Common myeloid progenitor, CD34-positive (primary cell): ENCODE measurements around the gene SEC23IP. TPM values are rescaled to one million over a fixed set of nuclear protein-coding genes. Genes with fewer than 3 reads are reported as not detected.

ENCODE experiments used
- CTCF ChIA-PET: fragments of 350-600 bp; sonication (Branson Sonifier 250); formaldehyde crosslinking; loops from one replicate; lab custom pipeline; 2021; ENCODE audit warnings: antibody characterized with exemption; lab: Charles Lee
- POLR2A ChIA-PET: fragments of 350-600 bp; sonication (Branson Sonifier 250); formaldehyde crosslinking; loops from one replicate; lab custom pipeline; 2021; ENCODE audit warnings: antibody characterized with exemption; lab: Charles Lee
- DNase-seq, 3 donors: peaks; one replicate each; pipeline versions ENCODE4 v3.0.0 to v3.0.0-alpha.2; 2013
- H3K27ac ChIP-seq, 2 experiments: 1 replicate in 1 of 2; 2 replicates in 1 of 2; pipeline ENCODE4 v1.7.0; 2013; ENCODE audit warnings: inconsistent platforms in 2 of 2, low read length in 2 of 2, mild to moderate bottlenecking in 2 of 2, low read depth in 1 of 2, moderate library complexity in 1 of 2; ENCODE audit not compliant: severe bottlenecking in 2 of 2, insufficient read depth in 1 of 2, poor library complexity in 1 of 2
- H3K27me3 ChIP-seq, 5 experiments: replicated peaks in 2 of 5; 1 replicate in 3 of 5; 2 replicates in 2 of 5; pipeline versions ENCODE4 v1.6.1 to v1.7.0; 2013; ENCODE audit warnings: low read length in 4 of 5, mild to moderate bottlenecking in 2 of 5, moderate library complexity in 2 of 5, inconsistent platforms in 1 of 5; ENCODE audit not compliant: insufficient read depth in 5 of 5, control insufficient read depth in 4 of 5
- H3K36me3 ChIP-seq, 4 experiments: 1 replicate in 2 of 4; 2 replicates in 2 of 4; pipeline versions ENCODE4 v1.6.1 to v1.7.0; 2013; ENCODE audit warnings: low read length in 3 of 4, control low read depth in 1 of 4, mild to moderate bottlenecking in 1 of 4; ENCODE audit not compliant: control insufficient read depth in 4 of 4, insufficient read depth in 4 of 4
- H3K4me1 ChIP-seq, 4 experiments: 1 replicate in 3 of 4; 2 replicates in 1 of 4; pipeline versions ENCODE4 v1.6.1 to v1.7.1; 2013; ENCODE audit warnings: low read length in 3 of 4, mild to moderate bottlenecking in 3 of 4, control low read depth in 1 of 4, inconsistent platforms in 1 of 4, moderate library complexity in 1 of 4; ENCODE audit not compliant: control insufficient read depth in 4 of 4, insufficient read depth in 4 of 4; ENCODE audit errors: control extremely low read depth in 1 of 4
- H3K4me3 ChIP-seq, 7 experiments: 1 replicate in 4 of 7; 2 replicates in 3 of 7; pipeline versions ENCODE4 v1.5.1 to v1.7.0; 2013; ENCODE audit warnings: mild to moderate bottlenecking in 7 of 7, low read length in 6 of 7, moderate library complexity in 6 of 7, inconsistent platforms in 2 of 7, low read depth in 2 of 7, control low read depth in 1 of 7; ENCODE audit not compliant: insufficient read depth in 4 of 7, control insufficient read depth in 1 of 7; ENCODE audit errors: extremely low read depth in 1 of 7
- H3K9me3 ChIP-seq, 5 experiments: 1 replicate in 4 of 5; 2 replicates in 1 of 5; pipeline versions ENCODE4 v1.6.1 to v1.7.1; 2013; ENCODE audit warnings: low read length in 4 of 5, mild to moderate bottlenecking in 2 of 5, inconsistent platforms in 1 of 5, low read depth in 1 of 5, moderate library complexity in 1 of 5; ENCODE audit not compliant: control insufficient read depth in 4 of 5, insufficient read depth in 2 of 5; ENCODE audit errors: control extremely low read depth in 1 of 5
- WGBS: methylation state at CpG from one replicate; pipeline ENCODE4 v1.1.5; 2013; ENCODE audit not compliant: insufficient coverage; 5-methylcytosine and 5-hydroxymethylcytosine counted together
- polyA plus RNA-seq: library from polyadenylated mRNA; unstranded; fragments of 120-200 nt; gene quantifications from one replicate; pipeline ENCODE4 v1.2.1, GENCODE V29; 2013

SEC23IP gene
- polyA plus RNA-seq = 25.0 TPM

DNA sequence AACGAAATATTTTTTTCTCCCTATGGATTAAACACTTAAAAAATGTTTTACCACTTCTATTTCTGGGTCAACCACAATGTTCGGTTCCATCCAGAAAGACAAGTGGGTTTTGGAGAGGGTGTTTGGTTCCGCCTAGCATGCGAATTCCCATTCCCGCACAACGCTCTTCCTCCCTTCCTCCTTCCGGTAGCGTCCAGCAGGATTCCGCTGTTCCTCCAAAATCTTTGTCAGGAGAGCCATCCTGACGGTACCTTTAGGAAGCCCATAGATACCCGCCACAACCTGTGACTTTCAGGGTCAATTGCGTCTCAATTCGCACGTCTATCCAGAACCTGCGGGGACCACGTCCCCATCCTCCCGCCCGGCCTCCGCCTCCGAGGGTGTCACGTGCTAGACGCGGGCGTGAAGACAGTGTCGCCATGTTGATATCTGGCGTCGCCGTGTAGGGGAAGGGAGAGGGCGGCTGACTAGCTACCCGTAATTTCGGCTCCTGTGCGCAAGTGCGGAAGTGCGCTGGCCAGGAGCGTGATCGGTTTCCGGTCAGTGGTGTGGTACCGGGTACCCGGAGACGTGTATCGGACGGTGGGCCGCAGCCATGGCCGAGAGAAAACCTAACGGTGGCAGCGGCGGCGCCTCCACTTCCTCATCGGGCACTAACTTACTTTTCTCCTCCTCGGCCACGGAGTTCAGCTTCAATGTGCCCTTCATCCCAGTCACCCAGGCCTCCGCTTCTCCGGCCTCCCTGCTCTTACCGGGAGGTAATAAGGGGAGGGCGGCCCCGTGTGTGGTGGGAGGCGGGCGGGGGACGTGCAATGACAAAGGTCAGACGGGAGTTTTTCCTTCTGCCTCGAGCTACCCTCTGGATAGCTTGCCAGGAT lies at the start of gene SEC23IP:
Gene SEC23IP (plus strand): TSS at position 543 of the 878 bp plus-strand sequence. CDS start 53 bp downstream, at position 596.
- H3K4me1 ChIP-seq = peaks cover 2 to 56% (median 32%) of the 10 kb centered on the region in 4 experiments
- 0% methylated on average over 40 of the region's 61 CpGs for WGBS
- ChIA-PET POLR2A (interaction anchor here (0.7 to 1.0 kb wide), 2 partner anchors 19 to 27 kb away, joined by 3 to 4 read pairs; no protein-coding TSS in a partner anchor), CTCF (interaction anchor here (1.2 kb wide), 1 partner anchor 9 kb away, joined by 3 read pairs; no protein-coding TSS in a partner anchor)
- H3K27ac ChIP-seq = peak within 1 kb of the TSS; percentile 77 to 85
- no peaks in the 10 kb centered on the region for H3K27me3 ChIP-seq
- peaks cover 0 to 7% (median 3%) of the 10 kb centered on the region in 4 experiments for H3K36me3 ChIP-seq
- no peaks in the 10 kb centered on the region for H3K9me3 ChIP-seq
- H3K4me3 ChIP-seq = peak within 1 kb of the TSS; percentile 77 to 96 (median 92)
- peak; percentile 86 to 93 (median 92) for DNase-seq

DNA sequence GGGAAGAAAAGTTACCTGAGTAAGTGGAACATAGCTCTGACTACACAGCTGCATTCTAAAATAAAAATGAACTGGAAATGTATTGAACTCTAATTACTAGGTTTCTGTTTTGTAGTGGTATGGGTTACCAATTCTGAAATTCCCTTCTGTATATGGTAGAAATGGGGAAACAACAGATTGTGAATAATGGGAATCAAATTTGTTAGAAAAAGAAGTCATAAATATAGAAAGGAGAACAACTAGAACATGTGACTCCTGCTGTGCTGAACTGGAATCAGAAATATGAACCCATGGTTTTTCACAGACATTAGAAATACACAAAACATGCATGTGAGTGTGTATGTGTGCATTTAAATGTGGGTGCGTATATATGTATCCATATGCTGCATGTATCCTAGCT lies 46.9 kb upstream of the SEC23IP start:
- H3K9me3 ChIP-seq = no peaks in the 10 kb centered on the region
- peaks cover 0 to 16% (median 2%) of the 10 kb centered on the region in 4 experiments for H3K4me1 ChIP-seq
- H3K27me3 ChIP-seq = no peaks in the 10 kb centered on the region
- no peak overlapping the region for H3K27ac ChIP-seq
- H3K4me3 ChIP-seq = no peak overlapping the region
- POLR2A ChIA-PET = no interaction called here
- peaks cover 24 to 87% (median 56%) of the 10 kb centered on the region in 4 experiments for H3K36me3 ChIP-seq
- peak in 1 of 3 donors; percentile 24 for DNase-seq
- CTCF ChIA-PET = interaction anchor here (0.6 to 2.9 kb wide), 4 partner anchors 14 to 238 kb away, joined by 3 to 12 read pairs (median 7); no protein-coding TSS in a partner anchor
- 100% methylated on average over 1 of the region's 1 CpG for WGBS

DNA sequence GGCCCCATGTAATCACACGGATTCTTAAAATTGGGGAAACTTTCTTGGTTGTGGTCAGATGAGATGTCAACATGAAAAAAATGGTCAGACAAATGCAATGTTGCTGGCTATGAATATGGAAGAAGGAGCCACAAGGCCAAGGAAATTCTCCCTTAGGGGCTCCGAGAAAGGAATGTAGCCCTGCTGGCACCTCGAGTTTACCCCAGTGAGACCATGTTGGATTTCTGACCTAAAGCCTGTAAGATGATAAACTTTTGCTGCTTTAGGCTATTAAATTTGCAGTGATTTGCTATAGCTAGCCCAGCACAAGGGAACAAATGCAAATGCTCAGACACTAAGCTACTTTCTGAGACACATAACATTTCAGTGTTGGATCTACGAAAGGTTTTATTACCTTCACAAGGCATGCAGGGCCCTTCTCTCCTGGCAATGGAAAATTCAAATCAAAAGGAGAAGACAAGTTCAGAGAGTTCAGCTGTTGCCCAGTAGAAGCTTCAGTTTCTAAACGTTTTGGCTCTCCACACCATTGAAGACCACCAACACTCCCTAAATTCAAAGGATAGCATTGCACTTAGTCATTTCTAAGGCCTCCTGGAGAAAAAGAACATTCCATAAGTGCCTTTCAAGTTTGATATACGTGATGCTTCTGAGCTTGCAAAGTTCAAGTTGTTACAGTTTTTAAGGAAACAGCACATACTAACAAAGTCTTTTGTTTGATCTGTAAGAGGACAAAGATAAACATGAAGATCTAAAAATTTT lies 43.3 kb upstream of the SEC23IP start:
- no peak for DNase-seq
- Histone ChIP-seq H3K27ac (no peak overlapping the region), H3K27me3 (no peaks in the 10 kb centered on the region), H3K9me3 (no peaks in the 10 kb centered on the region), H3K4me1 (peaks cover 0 to 16% (median 2%) of the 10 kb centered on the region in 4 experiments), H3K4me3 (no peak overlapping the region), H3K36me3 (peaks cover 15 to 84% (median 54%) of the 10 kb centered on the region in 4 experiments)
- ChIA-PET CTCF (interaction anchor here (0.6 to 1.8 kb wide), 5 partner anchors 10 to 100 kb away, joined by 3 to 10 read pairs (median 4); no protein-coding TSS in a partner anchor), POLR2A (no interaction called here)
- WGBS = 98% methylated on average over 5 of the region's 6 CpGs

DNA sequence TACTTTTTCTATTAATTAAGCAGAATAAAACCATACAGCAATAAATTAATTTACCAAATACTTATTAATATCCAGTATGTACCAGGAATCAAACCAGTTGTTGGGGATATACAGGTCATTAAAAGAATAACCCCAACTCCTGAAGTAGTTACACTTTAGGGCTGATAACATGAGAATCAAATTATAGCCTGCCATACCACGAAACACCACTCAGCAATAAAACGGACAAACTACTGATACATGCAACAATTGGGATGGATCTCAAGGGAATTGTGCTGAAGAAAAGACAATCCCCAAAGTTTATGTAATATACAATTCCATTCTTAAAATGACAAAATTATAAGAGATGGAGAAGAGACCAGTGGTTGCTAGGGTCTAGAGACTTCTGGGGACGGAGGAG lies 42.6 kb upstream of the SEC23IP start:
- Histone ChIP-seq H3K4me3 (no peak overlapping the region), H3K9me3 (no peaks in the 10 kb centered on the region), H3K27ac (no peak overlapping the region), H3K27me3 (no peaks in the 10 kb centered on the region), H3K36me3 (peaks cover 14 to 78% (median 48%) of the 10 kb centered on the region in 4 experiments), H3K4me1 (peaks cover 0 to 16% (median 2%) of the 10 kb centered on the region in 4 experiments)
- whole genome bisulfite sequencing = 100% methylated on average over 1 of the region's 3 CpGs
- POLR2A ChIA-PET = no interaction called here
- CTCF ChIA-PET = interaction anchor here (0.6 to 1.8 kb wide), 5 partner anchors 9 to 99 kb away, joined by 3 to 10 read pairs (median 4); no protein-coding TSS in a partner anchor
- no peak for DNase-seq

DNA sequence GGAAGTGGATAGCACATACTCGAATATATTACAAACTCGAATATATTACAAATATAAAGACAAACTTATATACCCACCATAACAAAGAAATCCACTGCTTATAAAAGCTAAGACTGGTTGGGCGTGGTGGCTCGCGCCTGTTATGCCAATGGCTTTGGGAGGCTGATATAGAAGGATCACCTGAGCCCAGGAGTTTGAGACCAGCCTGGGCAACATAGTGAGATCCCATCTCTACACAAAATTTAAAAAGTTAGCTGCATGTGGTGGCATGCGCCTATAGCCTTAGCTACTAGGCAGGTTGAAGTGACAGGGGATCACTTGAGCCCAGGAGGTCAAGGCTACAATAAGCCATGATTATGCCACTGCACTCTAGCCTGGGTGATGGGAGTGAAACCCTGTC lies 40.3 kb upstream of the SEC23IP start:
- ChIA-PET POLR2A (no interaction called here), CTCF (interaction anchor here (0.6 to 0.9 kb wide), 3 partner anchors 101 to 121 kb away, joined by 3 read pairs; no protein-coding TSS in a partner anchor)
- no peaks in the 10 kb centered on the region for H3K9me3 ChIP-seq
- no peak for DNase-seq
- no peaks in the 10 kb centered on the region for H3K4me1 ChIP-seq
- WGBS = 98% methylated on average over 4 of the region's 6 CpGs
- no peaks in the 10 kb centered on the region for H3K27me3 ChIP-seq
- no peak overlapping the region for H3K27ac ChIP-seq
- H3K36me3 ChIP-seq = peaks cover 14 to 72% (median 45%) of the 10 kb centered on the region in 4 experiments
- no peak overlapping the region for H3K4me3 ChIP-seq

DNA sequence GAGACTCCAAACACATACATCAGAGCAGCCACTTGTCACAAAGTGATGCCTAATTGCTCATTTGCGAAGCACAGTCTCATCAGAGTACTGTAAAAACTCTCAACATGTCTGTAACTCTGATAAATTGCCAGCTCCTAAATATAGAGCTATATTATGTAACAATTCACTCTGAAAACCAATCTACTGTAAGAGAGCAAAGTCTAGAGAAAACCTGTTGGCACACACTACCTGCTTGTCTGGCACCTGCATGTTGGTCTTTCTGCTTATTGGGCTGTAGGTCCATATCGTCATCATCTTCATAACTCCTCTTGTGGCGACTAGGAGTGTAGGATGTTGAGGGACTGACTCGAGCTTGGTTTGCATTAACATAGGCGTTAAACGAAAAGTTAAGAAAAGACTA lies 39.7 kb upstream of the SEC23IP start:
- Histone ChIP-seq H3K27ac (no peak overlapping the region), H3K36me3 (peaks cover 14 to 71% (median 44%) of the 10 kb centered on the region in 4 experiments), H3K4me1 (no peaks in the 10 kb centered on the region), H3K4me3 (no peak overlapping the region), H3K9me3 (no peaks in the 10 kb centered on the region), H3K27me3 (no peaks in the 10 kb centered on the region)
- no peak for DNase-seq
- ChIA-PET POLR2A (no interaction called here), CTCF (interaction anchor here (0.9 to 1.4 kb wide), 2 partner anchors 99 to 102 kb away, joined by 3 to 4 read pairs; no protein-coding TSS in a partner anchor)
- WGBS = 100% methylated on average over 3 of the region's 6 CpGs
